Measurements from ENCODE around the gene BTBD9.

The BTBD9 gene

DNA sequence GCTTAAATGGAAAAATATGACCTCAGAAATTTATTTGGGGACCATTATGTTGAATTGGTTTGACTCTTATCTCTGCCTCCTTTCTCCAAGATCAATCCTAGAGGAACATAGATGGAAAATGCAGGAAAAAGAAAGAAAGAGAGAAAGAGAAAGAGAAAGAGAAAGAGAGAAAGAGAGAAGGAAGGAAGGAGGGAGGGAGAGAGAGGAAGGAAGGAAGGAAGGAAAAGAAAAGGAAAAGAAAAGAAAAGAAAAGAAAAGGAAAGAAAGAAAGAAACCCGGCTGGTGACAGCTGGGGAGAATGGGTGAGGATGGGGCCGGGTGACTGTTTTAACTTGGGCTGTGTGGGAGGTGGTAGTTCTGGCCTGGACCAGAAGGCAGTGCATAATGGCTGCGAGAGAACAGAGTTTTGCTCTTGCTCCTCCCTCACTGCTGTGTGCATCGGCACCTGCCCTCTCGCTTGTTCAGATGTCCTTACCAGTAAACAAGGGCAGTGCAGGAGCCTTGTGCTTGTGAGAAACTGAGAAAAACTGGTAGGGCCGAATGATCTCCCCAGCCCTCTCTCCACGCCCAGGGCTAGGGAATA, 38.5 kb upstream of the BTBD9 start:
- Histone ChIP-seq H3K4me1 (no peaks in the 10 kb centered on the region), H2AFZ (no peak overlapping the region), H3K79me2 (no peaks in the 10 kb centered on the region), H3K9me3 (ENCODE audit: control insufficient read depth, low read length) (no peaks in the 10 kb centered on the region), H3K27ac (no peak overlapping the region), H3K27me3 (ENCODE audit: control insufficient read depth, insufficient read depth, low read length) (no peaks in the 10 kb centered on the region), H3K4me3 (ENCODE audit: low read depth, low read length) (no peak overlapping the region), H3K9ac (no peak overlapping the region), H3K36me3 (ENCODE audit: control insufficient read depth, insufficient read depth, low read length) (no peaks in the 10 kb centered on the region), H3K4me2 (ENCODE audit: low read length) (no peak overlapping the region)
- TF ChIP-seq, protein P1, sequence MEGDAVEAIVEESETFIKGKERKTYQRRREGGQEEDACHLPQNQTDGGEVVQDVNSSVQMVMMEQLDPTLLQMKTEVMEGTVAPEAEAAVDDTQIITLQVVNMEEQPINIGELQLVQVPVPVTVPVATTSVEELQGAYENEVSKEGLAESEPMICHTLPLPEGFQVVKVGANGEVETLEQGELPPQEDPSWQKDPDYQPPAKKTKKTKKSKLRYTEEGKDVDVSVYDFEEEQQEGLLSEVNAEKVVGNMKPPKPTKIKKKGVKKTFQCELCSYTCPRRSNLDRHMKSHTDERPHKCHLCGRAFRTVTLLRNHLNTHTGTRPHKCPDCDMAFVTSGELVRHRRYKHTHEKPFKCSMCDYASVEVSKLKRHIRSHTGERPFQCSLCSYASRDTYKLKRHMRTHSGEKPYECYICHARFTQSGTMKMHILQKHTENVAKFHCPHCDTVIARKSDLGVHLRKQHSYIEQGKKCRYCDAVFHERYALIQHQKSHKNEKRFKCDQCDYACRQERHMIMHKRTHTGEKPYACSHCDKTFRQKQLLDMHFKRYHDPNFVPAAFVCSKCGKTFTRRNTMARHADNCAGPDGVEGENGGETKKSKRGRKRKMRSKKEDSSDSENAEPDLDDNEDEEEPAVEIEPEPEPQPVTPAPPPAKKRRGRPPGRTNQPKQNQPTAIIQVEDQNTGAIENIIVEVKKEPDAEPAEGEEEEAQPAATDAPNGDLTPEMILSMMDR (IDR thresholded peaks at IDR 0.05): no peak

DNA sequence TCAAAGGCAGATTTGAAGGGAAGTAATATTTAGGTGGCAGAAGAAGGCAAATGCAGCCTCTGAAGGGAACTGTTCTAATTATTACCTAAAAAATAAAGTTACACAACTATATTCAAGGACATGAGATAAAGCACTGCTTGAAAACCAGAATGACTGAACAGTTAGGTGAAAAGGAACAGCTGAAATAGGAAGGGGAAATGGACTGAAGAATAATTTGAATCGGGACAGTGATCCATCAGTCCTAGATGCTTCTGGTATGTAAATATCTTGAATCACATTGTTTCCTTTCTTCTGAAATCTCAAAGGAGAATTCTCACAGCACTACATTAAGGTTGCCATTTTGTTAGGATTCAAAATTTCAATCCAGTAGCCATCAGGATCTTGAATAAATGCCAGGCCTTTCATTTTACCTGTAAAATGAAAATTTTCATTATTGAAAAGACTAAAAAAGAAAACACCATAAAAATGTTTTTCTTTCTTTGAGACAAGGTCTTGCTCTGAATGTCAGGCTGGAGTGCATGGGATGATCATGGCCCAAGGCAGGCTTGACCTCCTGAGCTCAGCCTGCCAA, 37.3 kb upstream of the BTBD9 start:
- Histone ChIP-seq H3K27ac (no peak overlapping the region), H3K9me3 (ENCODE audit: control insufficient read depth, low read length) (no peaks in the 10 kb centered on the region), H3K4me3 (ENCODE audit: low read depth, low read length) (no peak overlapping the region), H3K9ac (no peak overlapping the region), H3K27me3 (ENCODE audit: control insufficient read depth, insufficient read depth, low read length) (no peaks in the 10 kb centered on the region), H2AFZ (no peak overlapping the region), H3K36me3 (ENCODE audit: control insufficient read depth, insufficient read depth, low read length) (no peaks in the 10 kb centered on the region), H3K4me2 (ENCODE audit: low read length) (no peak overlapping the region), H3K79me2 (no peaks in the 10 kb centered on the region), H3K4me1 (no peaks in the 10 kb centered on the region)
- TF ChIP-seq, protein P1 (IDR thresholded peaks at IDR 0.05): no peak

DNA sequence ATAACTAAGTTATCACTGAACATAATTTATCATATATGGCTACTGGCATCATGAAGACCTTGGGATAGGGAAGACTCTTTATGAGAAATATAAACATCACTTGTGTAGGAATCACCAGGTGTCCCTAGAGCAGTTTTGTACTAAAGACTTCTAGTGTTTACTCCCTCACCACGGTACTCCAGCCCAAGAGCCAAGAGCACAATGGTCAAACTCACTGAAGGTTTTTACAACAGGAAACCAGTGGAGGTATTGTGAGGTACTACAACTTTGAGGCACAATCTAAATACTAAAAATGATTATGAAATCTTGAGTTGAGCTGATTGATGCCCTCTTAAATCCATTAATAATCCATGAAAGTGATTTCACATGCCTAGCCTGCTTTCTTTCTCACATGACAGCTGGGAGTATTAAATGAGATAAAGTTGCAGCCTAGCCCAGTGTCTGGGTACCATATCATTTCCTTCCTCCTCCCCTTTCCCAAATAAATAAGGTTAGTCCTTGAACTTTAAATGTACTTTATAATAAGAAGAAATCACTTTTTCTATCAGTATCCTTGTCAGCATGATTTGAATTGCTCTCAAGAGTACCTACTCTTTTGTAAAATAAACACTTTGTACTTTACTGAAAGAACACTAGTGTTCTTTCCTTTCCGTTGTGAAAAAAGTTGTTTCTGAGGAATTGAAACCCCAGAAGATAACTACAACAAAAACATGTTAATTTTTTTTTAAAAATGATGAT, 36.7 kb upstream of the BTBD9 start:
- H3K4me2 ChIP-seq (ENCODE audit: low read length): no peak overlapping the region
- TF ChIP-seq, protein P1 (IDR thresholded peaks at IDR 0.05): no peak
- H2AFZ ChIP-seq: no peak overlapping the region
- H3K9ac ChIP-seq: no peak overlapping the region
- H3K27ac ChIP-seq: no peak overlapping the region
- no peaks in the 10 kb centered on the region for H3K36me3 ChIP-seq (ENCODE audit: control insufficient read depth, insufficient read depth, low read length)
- H3K27me3 ChIP-seq (ENCODE audit: control insufficient read depth, insufficient read depth, low read length): no peaks in the 10 kb centered on the region
- no peaks in the 10 kb centered on the region for H3K79me2 ChIP-seq
- H3K4me1 ChIP-seq: no peaks in the 10 kb centered on the region
- H3K4me3 ChIP-seq (ENCODE audit: low read depth, low read length): no peak overlapping the region
- no peaks in the 10 kb centered on the region for H3K9me3 ChIP-seq (ENCODE audit: control insufficient read depth, low read length)

DNA sequence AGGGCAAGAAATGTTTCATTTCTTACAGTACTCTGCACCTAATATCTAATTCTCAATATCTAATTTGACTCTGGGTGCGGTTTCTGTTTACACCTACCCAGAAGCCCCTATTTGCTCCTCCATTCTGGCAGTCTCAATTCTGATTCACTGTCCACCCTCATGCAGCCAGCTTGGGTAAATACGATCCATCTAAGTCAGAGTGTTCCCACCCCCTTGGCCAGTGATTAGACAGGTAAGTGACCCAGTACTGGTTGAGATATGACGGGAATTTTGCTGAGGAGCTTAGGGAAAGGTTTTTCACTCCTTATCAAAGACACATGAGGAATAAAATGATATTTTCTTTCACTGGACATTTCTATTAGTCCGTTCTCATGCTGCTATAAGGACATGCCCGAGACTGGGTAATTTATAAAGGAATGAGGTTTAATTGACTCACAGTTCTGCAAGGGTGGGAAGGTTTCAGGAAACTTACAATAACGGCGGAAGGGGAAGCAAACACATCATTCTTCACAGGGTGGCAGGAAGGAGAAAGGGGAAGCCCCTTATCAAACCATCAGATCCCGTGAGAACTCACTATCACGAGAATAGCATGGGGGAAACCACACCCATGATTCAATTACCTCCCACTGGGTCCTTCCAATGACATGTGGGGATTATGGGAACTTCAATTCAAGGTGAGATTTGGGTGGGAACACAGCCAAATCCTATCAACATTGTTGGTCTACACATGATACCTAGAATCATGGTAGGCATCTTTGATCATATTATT, 33.9 kb upstream of the BTBD9 start:
- Histone ChIP-seq H3K9me3 (ENCODE audit: control insufficient read depth, low read length) (no peaks in the 10 kb centered on the region), H3K9ac (no peak overlapping the region), H3K36me3 (ENCODE audit: control insufficient read depth, insufficient read depth, low read length) (no peaks in the 10 kb centered on the region), H3K4me2 (ENCODE audit: low read length) (no peak overlapping the region), H3K4me1 (no peaks in the 10 kb centered on the region), H2AFZ (no peak overlapping the region), H3K79me2 (no peaks in the 10 kb centered on the region), H3K27me3 (ENCODE audit: control insufficient read depth, insufficient read depth, low read length) (no peaks in the 10 kb centered on the region), H3K4me3 (ENCODE audit: low read depth, low read length) (no peak overlapping the region), H3K27ac (no peak overlapping the region)
- TF ChIP-seq, protein P1 (IDR thresholded peaks at IDR 0.05): no peak

Measured in parathyroid adenoma (tissue), 2 donors.